ENCODE measurements around the gene PFDN4.

Gene PFDN4

GRCh38 chr20:54184071-54184470 is 23.8 kb upstream of the PFDN4 start:
- H3K4me3 ChIP-seq (ENCODE audit: low read depth, low read length): no peak overlapping the region
- in situ Hi-C loops (cut with HindIII; ENCODE audit: low sequenced_read_pairs): no loop called here
- DNase-seq (ENCODE audit: low read depth, low spot score): no peak
- no peak for TF ChIP-seq CTCF (IDR thresholded peaks at IDR 0.05; ENCODE audit: low read depth, low read length)

GRCh38 chr20:54184904-54185626 is 22.8 kb upstream of the PFDN4 start:
- no peak for TF ChIP-seq CTCF (IDR thresholded peaks at IDR 0.05; ENCODE audit: low read depth, low read length)
- in situ Hi-C loops (cut with HindIII; ENCODE audit: low sequenced_read_pairs): no loop called here
- no peak overlapping the region for H3K4me3 ChIP-seq (ENCODE audit: low read depth, low read length)
- DNase-seq (ENCODE audit: low read depth, low spot score): no peak

- TF ChIP-seq CTCF (IDR thresholded peaks at IDR 0.05; ENCODE audit: low read depth, low read length): no peak
- in situ Hi-C loops (cut with HindIII; ENCODE audit: low sequenced_read_pairs): no loop called here
- no peak for DNase-seq (ENCODE audit: low read depth, low spot score)
- H3K4me3 ChIP-seq (ENCODE audit: low read depth, low read length): no peak overlapping the region
These were observed 19.6 kb upstream of the PFDN4 start for GRCh38 chr20:54188132-54188849.

DNA sequence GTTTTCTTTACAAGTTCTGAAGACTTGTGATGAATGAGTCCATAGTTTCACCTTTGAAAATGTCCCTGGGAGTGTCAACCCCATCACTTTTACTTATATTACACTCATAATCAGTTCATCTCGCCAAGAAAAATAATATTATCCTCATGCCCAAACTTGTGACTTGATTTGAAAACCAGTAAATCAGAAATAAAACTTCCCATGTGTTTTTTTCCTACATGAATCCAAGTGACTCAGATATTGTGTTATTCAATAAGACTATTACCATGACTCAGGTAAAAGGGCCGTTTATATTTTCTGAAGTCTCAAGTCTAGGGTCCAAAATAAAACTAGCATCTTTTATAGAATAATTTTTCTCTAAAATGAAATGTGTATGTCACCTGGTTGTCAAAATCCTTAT is 18.3 kb upstream of the PFDN4 start:
- no peak overlapping the region for H3K4me3 ChIP-seq (ENCODE audit: low read depth, low read length)
- DNase-seq (ENCODE audit: low read depth, low spot score): no peak

GRCh38 chr20:54190217-54190616 is 17.7 kb upstream of the PFDN4 start:
- DNase-seq (ENCODE audit: low read depth, low spot score): no peak
- no peak for TF ChIP-seq CTCF (IDR thresholded peaks at IDR 0.05; ENCODE audit: low read depth, low read length)
- H3K4me3 ChIP-seq (ENCODE audit: low read depth, low read length): no peak overlapping the region
- in situ Hi-C loops (cut with HindIII; ENCODE audit: low sequenced_read_pairs): no loop called here

More for the DNA sequence above, 18.3 kb upstream of the PFDN4 start:
- no peak for TF ChIP-seq CTCF (IDR thresholded peaks at IDR 0.05; ENCODE audit: low read depth, low read length)
- in situ Hi-C loops (cut with HindIII; ENCODE audit: low sequenced_read_pairs): no loop called here

DNA sequence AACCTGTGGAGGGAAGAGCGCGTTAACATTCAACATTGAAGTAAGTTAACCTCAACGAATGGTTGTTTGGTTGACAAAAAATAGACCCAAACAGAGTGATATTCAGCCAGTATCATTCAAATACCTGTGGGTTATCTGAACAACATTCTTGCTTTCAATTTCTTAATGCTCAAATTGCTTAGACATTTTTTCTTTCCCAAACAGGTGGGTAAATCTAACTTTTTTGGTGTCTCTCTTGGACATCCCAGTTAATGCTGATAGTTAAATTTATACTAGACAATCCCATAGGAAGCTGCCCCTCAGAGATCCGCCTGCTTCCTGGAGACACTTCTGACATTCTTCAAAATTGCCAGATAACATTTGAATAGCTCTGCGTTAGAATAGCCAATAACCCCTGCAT is 14.1 kb upstream of the PFDN4 start:
- DNase-seq (ENCODE audit: low read depth, low spot score): no peak
- TF ChIP-seq CTCF (IDR thresholded peaks at IDR 0.05; ENCODE audit: low read depth, low read length): no peak
- H3K4me3 ChIP-seq (ENCODE audit: low read depth, low read length): no peak overlapping the region
- in situ Hi-C loops (cut with HindIII; ENCODE audit: low sequenced_read_pairs): no loop called here

Data from astrocyte of the spinal cord (primary cell).